ENCODE results near the gene GKN1.

Gene GKN1

DNA sequence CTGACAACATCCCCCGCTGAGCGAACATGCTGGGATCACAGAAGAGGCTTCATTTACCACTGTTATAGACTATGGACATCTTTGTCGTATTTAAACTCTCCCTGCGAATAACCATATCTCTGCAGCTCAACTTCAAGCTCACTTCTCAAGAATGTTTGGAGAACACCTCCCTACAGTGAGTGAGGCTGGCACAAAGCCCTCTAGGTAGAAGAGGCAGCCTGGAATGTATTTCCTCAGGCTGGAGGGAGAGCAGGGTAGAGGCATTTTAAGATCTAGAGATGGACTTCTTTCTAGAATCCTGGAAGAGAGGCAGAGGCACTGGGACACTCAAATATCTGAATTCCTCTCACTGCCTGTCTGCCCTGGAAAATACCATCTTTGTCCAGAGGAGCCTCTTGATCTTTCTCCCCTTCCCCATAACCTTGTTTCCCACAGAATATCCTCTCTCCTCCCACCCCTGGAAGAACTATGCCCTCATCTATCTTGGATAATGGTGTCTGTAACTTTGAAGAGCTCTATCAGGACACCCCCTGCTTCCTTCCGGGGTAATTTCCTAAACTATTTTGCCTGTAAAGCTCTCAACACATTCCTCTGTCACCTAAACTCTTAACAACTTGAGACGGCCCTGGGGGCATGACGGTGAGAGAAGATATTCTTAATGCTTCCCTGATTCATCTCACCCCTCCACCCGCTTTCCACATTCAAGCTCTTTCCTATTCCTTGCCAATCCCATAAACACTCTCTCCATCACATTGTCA is 36.2 kb downstream of the GKN1 start:
- no peak for DNase-seq

DNA sequence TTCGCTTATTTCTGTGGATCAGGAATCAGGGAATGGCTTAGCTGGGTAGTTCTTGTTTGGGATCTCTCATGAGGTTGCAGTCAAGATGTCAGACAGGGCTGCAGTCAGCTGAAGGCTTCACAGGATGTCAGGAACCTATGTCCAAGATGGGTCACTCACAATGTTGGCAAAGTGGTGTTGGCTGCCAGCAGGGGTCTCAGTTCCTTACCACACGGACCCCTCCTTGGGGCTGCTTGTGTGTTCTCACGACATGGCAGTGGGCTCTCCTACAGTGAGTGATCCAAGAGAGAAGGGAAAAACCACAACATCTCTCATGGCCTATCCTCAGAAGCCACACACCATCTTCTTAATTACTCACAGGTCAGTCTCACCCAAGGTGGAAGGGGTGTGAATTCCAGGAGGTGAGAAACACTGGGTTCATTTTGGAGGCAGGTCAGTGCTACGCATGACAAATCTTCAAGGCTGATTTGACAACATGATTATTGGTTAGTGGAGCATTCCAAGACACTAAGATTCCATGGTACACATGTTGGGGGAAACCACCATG is 37.2 kb downstream of the GKN1 start:
- no peak for DNase-seq

DNA sequence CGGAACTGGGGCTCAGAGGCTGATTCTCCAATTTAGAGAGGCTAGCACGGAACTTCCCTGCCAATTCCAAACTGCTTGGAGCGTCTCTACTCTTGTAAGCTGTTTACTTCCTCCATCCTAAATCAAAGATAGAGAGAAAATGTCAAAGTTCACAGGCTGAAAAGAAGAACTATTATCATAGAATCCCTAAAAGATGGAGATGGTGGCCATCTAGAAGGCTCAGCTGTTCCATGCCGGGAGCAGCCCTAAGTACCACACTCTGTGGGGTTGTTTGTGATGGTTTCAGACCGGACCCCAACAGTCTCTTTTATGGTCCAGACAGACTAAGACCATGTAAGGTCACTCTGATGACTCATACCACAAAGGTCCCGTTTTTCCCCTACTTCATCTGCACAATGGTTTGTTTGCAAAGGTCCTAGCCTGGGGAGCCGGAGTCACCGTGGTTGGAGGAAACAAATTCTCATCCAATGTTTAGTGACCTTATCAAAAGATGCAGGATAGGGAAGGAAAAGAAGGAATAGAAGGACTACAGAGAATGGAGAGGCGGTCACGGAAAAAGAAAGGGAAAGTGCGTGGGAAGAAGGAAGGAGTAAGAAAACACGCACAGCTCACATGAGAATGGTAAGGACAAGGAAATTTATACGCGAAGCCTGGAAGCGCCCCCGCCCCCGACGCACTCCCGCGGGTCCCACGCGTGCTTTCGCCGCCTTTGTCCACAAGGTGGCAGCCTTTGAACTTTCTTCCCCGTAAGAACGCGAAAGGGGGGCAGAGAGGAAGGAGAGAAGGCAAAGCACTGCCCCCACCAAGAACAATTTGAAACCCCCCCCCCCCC is 38.1 kb downstream of the GKN1 start:
- DNase-seq = peak; percentile 4

DNA sequence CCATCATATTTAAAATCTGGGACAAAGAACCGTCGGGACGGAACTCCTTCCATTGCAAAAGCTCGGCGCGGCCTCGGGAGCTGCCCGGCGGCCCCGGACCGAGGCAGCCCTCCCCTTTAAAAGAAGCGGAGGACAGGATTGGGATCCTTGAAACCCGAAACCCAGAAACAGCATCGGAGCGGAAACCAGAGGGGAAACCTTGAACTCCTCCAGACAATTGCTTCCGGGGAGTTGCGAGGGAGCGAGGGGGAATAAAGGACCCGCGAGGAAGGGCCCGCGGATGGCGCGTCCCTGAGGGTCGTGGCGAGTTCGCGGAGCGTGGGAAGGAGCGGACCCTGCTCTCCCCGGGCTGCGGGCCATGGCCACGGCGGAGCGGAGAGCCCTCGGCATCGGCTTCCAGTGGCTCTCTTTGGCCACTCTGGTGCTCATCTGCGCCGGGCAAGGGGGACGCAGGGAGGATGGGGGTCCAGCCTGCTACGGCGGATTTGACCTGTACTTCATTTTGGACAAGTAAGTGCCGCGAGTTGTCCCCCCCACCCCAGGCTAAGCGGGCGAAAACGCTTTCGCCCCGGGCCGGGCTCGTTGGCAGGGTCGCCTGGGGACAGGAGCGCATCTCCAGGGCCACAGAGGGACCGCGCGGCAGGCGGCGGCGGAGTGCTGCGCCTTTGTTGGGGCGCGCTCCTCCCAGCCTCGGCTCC is 38.9 kb downstream of the GKN1 start, which contains the start of gene ANTXR1:
Gene ANTXR1, plus strand, starts transcription at position 38 of the 698 bp plus-strand sequence. Its CDS starts 321 bp downstream, at position 359.
- no peak for DNase-seq

DNA sequence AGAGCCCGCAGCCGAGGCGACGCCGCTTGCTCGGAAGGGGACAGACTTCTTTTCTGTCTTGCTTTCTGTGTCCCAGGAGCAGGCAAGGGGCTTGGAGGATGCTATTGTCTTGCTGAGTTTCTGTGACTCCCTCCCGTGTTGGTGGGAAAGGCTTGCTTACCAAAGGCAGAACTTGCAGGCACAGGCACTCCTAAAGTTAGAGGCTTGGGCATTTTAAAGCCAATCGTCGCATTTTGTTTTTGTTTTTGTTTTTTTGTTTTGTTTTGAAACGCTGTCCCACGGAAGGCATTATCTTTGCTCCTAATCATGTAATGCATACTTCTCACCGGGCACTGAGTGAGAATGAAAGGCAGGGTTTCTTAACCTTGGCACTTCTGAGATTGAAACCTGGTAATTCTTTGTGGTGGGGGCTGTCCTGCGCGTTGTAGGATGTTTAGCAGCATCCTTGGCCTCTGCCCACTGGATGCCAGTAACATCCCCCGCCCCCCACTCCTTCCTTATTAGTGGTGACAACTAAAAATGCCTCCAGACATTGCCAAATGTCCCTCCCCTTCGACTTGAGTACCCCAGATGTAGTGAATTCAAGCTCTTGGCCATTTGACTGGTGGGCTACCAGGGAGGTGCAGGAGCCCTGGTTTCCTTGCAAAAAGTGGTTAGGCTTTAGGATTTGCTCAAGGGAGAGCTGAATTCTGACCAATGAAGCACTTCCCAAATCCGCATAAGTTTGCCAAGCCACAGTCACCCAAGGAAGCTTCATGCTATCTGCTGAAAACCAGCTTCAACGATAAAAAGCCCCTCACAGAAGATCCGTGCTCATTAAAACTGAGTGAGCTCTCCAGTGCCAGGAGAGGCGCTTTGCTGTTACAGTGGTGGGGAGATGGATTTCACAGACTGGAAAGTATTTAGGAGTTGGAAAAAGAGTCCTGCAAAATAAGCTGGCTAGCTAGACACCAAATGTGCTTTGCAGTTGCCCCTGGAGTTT is 39.7 kb downstream of the GKN1 start:
- DNase-seq = no peak

DNA sequence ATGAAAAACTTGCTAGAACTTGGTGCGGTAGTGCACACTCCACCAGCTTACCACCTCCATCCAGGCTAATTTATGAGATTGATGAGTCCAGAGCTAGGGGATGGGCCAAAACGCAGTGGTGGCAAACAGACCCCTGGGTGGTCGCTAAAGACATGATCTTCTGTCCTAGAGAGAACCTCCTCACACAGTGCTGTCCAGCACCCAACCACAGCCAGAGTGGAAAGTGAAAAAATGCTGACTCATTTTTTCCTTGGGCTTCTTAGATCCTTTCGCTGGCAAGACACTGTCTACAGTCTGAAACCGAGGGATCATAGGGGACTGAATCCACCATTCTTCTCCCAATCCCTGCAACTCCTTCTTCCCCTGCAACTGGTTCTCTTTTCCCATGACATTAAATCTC is 42.6 kb downstream of the GKN1 start:
- DNase-seq = no peak

DNA sequence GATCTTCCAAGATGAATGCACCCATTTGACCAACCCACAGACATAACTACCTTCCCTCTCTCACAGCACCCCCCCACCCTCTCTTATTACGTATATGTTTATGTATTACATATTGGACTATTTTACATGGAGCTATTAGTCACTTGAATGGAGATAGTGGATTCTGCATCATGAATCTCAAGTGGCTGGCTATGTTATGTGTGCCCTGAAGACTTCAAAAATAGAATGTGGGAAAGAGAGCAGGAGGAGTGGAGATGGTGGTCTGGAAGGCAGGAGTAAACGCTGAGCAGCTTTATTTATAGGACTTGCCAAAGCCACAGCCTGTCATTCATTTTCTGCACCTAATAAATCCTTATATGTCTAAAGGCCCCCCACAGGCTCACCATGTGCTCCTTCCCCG is 43.4 kb downstream of the GKN1 start:
- DNase-seq = no peak

DNA sequence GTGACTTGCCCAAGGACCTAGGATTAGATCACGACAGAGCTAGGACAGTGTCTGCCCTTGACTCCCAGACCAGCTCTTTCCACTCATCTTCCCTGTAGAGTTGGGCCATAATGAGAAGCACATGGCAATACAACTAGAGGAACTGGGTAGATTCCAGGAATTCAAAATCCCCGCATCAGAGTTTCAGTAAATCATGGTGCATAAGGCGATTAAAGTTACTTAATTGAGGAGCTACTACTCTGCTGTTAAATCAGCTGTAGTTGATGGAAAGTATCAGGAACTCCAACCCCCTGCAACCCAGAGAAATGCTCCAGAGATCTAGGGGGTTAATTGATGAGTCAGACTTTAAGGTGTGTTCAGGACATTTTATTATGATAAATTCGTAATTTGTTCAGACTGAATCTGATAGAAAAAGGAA is 44.3 kb downstream of the GKN1 start:
- DNase-seq = no peak

DNA sequence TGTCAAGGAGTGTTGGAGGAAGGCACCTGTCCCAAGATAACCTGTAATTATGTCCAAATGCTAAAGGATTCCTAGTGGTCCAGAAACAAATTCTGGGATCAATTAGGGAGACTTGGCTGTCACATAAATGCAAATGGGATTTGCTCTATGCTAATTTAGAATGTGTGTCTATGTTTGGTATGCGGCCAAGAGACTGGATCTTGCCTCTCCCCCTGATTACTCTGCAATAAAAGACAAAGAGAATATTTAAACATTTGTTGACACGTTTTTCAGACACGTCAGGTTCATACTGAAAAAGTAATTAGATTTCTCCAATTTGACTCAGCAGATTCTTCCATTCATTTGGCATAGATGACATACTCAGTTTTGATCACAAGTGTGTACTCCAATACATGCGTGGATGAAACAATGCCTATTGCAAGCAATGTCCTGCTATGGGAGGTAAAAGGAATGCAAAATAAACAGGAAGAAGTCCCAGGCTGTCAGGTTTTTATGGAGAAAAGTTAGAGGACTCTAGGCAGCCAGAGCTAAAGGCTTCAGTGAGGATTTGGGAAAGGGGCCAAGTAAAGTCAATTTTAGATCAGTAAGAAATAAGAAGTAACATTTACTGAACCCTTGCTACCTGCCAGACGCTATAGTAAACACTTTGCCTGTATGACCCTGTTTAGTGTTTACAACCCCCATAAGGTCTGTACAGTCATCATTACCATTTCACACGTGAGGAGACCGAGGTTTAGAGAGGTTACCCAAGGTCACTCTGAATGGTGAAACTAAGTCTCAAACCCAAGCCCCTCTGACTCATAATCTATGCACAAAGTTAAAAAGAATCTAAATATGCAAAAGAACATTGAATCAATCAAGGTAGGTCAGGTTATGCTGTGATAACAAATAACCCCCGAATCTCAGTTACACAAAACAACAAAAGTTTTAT is 46.3 kb downstream of the GKN1 start:
- no peak for DNase-seq

DNA sequence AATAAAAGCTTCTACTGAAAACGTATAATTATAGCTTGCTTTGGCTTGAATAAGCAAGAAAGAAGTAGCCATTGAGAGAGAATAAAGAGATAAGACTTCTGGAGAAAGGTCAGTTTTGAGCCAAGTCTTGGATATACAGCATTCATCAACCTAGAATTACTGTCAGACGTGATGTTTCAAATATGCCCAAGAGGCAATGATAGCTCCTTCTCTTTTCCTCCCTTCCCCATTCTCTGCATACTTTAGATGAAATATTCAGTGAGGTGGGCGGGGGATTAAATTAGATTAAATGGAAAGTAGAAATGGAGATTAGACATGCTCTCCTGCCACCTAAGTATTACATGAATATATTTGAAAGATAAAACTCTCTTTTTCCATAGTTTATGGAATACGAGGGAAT is 47.3 kb downstream of the GKN1 start:
- DNase-seq = no peak

DNA sequence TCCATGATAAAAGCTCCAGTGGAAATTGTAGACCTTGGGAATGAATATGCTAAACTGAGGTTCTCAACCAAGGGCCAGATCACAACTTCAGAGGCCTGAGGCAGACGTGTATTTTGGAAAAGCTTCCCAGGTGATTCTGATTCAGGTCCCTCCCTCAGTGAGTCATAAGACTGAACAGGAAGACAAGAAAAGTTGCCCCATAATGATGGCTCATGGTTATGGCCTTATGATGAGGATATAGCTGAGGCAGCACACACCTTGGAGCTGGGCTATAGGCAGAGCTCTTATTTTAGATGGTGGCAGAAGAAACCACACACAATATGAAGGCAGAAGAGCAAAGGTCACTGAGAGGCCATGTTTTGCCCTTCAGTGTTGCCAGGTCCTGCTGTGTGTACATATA is 48.1 kb downstream of the GKN1 start:
- DNase-seq = no peak

DNA sequence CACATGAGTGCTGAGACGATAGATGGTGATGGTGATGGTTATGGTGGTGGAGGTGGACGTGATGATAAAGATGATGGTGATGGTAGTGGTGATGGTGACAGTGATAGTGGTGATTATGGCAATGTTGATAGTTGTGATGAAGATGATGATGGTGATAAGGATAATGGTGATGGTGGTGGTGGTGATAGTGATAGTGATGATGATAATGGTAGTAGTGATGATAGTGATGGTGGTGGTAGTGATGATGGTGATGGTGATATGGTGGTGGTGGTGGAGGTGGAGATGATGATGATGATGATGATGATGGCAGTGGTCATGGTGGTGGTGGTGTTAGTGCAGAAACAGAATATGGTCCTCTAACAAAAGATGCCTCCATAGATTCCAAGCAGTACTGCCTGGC is 48.8 kb downstream of the GKN1 start:
- no peak for DNase-seq

DNA sequence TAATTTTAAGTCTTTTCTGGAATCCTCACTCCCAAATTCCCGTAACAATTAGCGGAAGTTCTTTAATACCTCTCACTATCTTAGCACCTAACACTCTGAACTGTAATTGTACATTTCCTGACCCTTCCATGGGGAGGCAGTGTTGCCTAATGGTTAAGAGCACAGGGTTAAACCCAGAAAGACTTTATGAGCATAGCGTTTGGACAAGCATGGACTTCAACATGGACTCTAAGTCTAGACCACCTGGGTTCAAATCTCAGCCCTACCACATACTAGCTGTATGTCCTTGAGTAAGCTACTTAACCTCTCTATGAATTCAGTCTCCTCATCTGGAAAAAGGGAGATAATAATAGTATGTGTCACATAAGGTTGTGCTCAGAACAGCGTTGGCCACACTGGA is 51.6 kb downstream of the GKN1 start:
- no peak for DNase-seq

DNA sequence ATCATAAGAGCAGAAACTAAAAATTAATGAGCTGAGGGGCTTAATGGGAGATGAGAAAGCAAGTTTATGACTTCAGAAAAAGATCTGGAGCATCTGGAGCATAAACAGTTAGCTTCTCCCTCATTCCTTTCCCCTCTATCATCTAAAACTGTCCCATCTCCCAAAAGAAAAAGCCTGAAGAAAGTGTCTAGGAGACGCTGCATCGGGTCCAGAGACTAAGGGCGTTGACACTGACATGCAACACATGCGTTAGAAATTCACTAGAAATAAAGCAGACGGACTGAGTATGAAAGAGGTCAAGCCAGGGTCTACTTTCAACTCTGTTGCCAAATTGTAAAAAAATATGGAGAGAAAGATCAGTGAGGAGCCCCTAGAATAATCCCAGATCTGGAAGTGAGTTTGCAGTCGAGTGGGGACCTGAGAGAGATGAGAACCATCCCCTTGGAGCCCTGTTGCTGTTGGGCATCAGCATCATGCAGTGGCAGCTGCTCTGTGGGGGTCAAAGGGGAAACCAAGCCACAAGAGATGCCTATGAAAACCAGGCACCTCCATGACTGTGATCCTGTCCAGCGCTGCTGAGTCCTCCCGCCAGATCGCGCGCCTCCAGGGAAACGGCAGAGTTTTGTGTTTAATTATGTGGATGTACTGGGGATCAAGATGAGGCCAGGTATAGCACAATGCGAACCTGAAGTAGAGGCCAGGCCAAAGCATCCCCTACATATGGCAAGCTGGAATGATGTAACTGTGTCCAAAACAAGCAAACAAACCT is 52.4 kb downstream of the GKN1 start:
- DNase-seq = no peak
